IMR-90 (cell line): ENCODE measurements around the gene STAB1.

ENCODE experiments used
- BHLHE40 ChIP-seq: fragments of 150-350 bp; IDR thresholded peaks from 2 replicates; pipeline ENCODE4 v1.6.1; 2016; ENCODE audit warnings: mild to moderate bottlenecking, low read depth, low read length
- CHD1 ChIP-seq: IDR thresholded peaks from 2 replicates; pipeline ENCODE4 v1.6.1; 2012; ENCODE audit warnings: low read depth, low read length, improper control_type of control experiment
- CTCF ChIP-seq: conservative IDR thresholded peaks from 2 replicates; pipeline ENCODE4 v1.5.1; 2012; ENCODE audit warnings: mild to moderate bottlenecking, low read depth, low read length, improper control_type of control experiment
- ELK1 ChIP-seq: fragments of 150-350 bp; IDR thresholded peaks from 2 replicates; pipeline ENCODE4 v1.6.1; 2016; ENCODE audit warnings: low read depth, mild to moderate bottlenecking, low read length, moderate library complexity, borderline replicate concordance
- MAFK ChIP-seq: IDR thresholded peaks from 2 replicates; pipeline ENCODE4 v1.6.1; 2012; ENCODE audit warnings: low read depth, low read length, improper control_type of control experiment
- MAZ ChIP-seq: IDR thresholded peaks from 2 replicates; pipeline ENCODE4 v1.6.1; 2012; ENCODE audit warnings: low read depth, mild to moderate bottlenecking, low read length, improper control_type of control experiment, moderate library complexity, borderline replicate concordance
- MXI1 ChIP-seq: IDR thresholded peaks from 2 replicates; pipeline ENCODE4 v1.6.1; 2012; ENCODE audit warnings: low read depth, mild to moderate bottlenecking, low read length, moderate library complexity, borderline replicate concordance
- POLR2A ChIP-seq: IDR thresholded peaks from 2 replicates; pipeline ENCODE4 v1.6.1; 2012; ENCODE audit warnings: mild to moderate bottlenecking, low read depth, low read length
- RAD21 ChIP-seq: IDR thresholded peaks from 2 replicates; pipeline ENCODE4 v1.6.1; 2012; ENCODE audit warnings: low read length, improper control_type of control experiment
- RCOR1 ChIP-seq: IDR thresholded peaks from 2 replicates; pipeline ENCODE4 v1.6.1; 2012; ENCODE audit warnings: mild to moderate bottlenecking, low read length, improper control_type of control experiment; ENCODE audit not compliant: insufficient replicate concordance
- RFX5 ChIP-seq: IDR thresholded peaks from 2 replicates; pipeline ENCODE4 v1.8.0; 2012; ENCODE audit warnings: low read depth, mild to moderate bottlenecking, low read length, moderate library complexity
- SMC3 ChIP-seq: fragments of 150-350 bp; IDR thresholded peaks from 2 replicates; pipeline ENCODE4 v1.6.1; 2016; ENCODE audit warnings: low read depth, mild to moderate bottlenecking, antibody characterized with exemption, low read length, moderate library complexity
- USF2 ChIP-seq: fragments of 150-350 bp; IDR thresholded peaks from 2 replicates; pipeline ENCODE4 v1.6.1; 2017; ENCODE audit warnings: mild to moderate bottlenecking, antibody characterized with exemption, low read length, low read depth

GRCh38 chr3:52544937-52545336 lies 49.8 kb downstream of the STAB1 start:
- TF ChIP-seq CTCF (no peak), MAFK (no peak), POLR2A (no peak), RAD21 (no peak), RFX5 (no peak), MXI1 (no peak), MAZ (no peak), USF2 (no peak), ELK1 (no peak), CHD1 (no peak), BHLHE40 (no peak), SMC3 (no peak), RCOR1 (no peak)
